Mucosa of descending colon (tissue), 3 donors: ENCODE data around the gene PCDHA4. TPM values are rescaled to one million over a fixed set of nuclear protein-coding genes. Genes with fewer than 3 reads are reported as not detected.
"Not testable (repeated sequence)": the region's sequence is repeated elsewhere in the genome, so short reads cannot be mapped to it uniquely, and the experiment has no call there.

Experiments used
- ATAC-seq: fragments of 200-7000 bp; cut with Tn5 transposase; one replicate; pipeline ENCODE4 v1.9.1; 2020; ENCODE audit warnings: mild to moderate bottlenecking, moderate library complexity
- DNase-seq, 3 donors: peaks; one replicate each; pipeline ENCODE4 v3.0.0-alpha.2; 2020
- H3K36me3 ChIP-seq: fragments of 200-600 bp; one replicate; pipeline ENCODE4 v1.8.0; 2021; ENCODE audit warnings: low read depth, mild to moderate bottlenecking
- H3K4me1 ChIP-seq: fragments of 200-600 bp; one replicate; pipeline ENCODE4 v1.8.0; 2021; ENCODE audit warnings: low read depth, mild to moderate bottlenecking
- H3K4me3 ChIP-seq: fragments of 200-600 bp; one replicate; pipeline ENCODE4 v1.8.0; 2021; ENCODE audit warnings: mild to moderate bottlenecking
- H3K9me3 ChIP-seq: fragments of 200-600 bp; one replicate; pipeline ENCODE4 v1.8.0; 2021; ENCODE audit warnings: mild to moderate bottlenecking
- intact Hi-C, 2 donors: fragments of 100-400 bp; cut with DNase I in 1 of 2; cut with micrococcal nuclease in 1 of 2; formaldehyde crosslinking; loops; one replicate each; pipeline versions ENCODE4 v1.11.0 to v1.11.1; 2022; cut with DNase I, micrococcal nuclease
- long read RNA-seq, 2 donors: library from polyadenylated mRNA; unstranded; transcript quantifications; one replicate each; pipeline ENCODE4 v2.0.0, GENCODE V29; 2019 to 2021
- total RNA-seq, 3 donors: library from RNA; stranded (reverse); fragmentation: NEBNext Ultra II Directional in 2 of 3; extraction: Animal tissue kit (Norgen Biotek cat#: 25700) in 2 of 3; gene quantifications; one replicate each; pipeline versions ENCODE4 v1.2.1 to v1.2.4, GENCODE V29; 2021 to 2023
- TF ChIP-seq, protein P1 (sequence below): fragments of 200-600 bp; IDR thresholded peaks from one replicate; pipeline ENCODE4 v1.8.0; 2022; ENCODE audit warnings: antibody characterized with exemption, mild to moderate bottlenecking
- donor health status: DM: no; HTN: no; CAD: no; lungs with moderate emphysema.
- donor health status: DM: no; HTN: no; CAD: no.
- donor health status: DM: no; HTN: yes; CAD: no.

PCDHA4 gene
- under 1 TPM; 0.24 to 0.93 (median 0.85) TPM for total RNA-seq
- long read RNA-seq, donor 1, result 0 reads
- long read RNA-seq, donor 2, result 0 reads

DNA sequence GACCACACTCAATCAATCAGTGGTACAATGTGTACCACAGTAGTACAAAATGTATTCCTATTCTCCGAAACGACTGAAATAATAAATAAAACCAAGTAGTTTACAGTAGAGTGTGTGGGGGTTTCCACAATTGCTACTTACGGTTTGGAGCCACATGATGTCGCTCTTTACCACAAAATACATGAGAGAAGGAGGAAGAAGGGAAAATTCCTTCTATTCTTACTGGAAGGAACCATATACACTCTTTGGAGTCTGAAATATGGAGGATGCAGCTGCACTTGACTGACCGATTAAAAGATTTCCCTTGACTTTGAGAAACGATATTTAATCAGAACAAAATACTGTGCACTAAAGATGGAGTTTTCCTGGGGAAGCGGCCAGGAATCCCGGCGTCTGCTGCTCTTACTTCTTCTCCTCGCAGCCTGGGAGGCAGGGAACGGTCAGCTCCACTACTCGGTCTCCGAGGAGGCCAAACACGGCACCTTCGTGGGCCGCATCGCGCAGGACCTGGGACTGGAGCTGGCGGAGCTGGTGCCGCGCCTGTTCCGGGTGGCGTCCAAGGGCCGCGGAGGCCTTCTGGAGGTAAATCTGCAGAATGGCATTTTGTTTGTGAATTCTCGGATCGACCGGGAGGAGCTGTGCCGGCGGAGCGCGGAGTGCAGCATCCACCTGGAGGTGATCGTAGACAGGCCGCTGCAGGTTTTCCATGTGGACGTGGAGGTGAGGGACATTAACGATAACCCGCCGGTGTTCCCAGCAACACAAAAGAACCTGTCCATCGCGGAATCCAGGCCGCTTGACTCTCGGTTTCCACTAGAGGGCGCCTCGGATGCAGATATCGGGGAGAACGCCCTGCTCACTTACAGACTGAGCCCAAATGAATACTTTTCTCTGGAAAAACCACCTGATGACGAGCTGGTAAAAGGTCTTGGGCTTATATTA lies at the start of gene PCDHA4:
Gene PCDHA4, plus strand, starts transcription at position 235 of the 942 bp plus-strand sequence.
- Histone ChIP-seq H3K4me1 (no peaks in the 10 kb centered on the region), H3K36me3 (no peaks in the 10 kb centered on the region), H3K9me3 (peaks cover 54% of the 10 kb centered on the region), H3K4me3 (no peak within 1 kb of the TSS)
- ATAC-seq, result peak; percentile 56
- intact Hi-C loops, result no loop called here
- peak; percentile 27 to 45 (median 31) for DNase-seq
- TF ChIP-seq, protein P1, sequence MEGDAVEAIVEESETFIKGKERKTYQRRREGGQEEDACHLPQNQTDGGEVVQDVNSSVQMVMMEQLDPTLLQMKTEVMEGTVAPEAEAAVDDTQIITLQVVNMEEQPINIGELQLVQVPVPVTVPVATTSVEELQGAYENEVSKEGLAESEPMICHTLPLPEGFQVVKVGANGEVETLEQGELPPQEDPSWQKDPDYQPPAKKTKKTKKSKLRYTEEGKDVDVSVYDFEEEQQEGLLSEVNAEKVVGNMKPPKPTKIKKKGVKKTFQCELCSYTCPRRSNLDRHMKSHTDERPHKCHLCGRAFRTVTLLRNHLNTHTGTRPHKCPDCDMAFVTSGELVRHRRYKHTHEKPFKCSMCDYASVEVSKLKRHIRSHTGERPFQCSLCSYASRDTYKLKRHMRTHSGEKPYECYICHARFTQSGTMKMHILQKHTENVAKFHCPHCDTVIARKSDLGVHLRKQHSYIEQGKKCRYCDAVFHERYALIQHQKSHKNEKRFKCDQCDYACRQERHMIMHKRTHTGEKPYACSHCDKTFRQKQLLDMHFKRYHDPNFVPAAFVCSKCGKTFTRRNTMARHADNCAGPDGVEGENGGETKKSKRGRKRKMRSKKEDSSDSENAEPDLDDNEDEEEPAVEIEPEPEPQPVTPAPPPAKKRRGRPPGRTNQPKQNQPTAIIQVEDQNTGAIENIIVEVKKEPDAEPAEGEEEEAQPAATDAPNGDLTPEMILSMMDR, result no peak

DNA sequence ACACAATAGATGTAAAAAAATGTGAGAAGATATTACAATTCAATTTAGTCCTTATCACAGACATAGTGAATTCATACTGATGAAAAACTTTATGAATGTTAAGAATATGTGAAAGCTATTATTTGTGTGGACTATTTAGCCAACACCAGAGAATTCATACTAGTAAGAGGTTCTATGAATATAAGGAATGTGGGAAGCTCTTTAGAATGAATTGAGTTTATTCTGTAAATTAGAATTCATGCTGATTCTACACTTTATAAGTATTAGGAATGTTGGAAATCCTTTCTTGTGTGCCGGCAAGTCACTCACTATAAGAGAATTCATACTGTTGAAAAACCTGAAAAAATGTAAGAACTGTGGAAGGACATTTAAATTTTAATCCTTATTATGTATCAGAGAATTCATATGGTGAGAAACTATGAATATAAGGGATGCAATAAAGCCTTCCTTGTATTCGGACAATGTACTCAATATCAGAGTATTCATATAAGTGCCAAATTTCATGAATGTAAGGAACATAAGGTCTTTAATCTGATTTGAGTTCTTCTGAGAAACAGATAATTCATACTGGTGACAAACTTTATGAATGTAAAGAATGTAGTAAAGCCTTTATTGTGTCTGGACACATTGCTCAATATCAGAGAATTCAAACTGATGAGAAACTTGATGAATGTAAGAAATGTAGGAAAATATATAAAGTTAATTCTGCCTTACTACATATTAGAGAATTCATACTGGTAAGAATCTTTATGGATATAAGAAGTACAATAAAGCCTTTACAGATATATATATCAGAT lies 42.5 kb upstream of the PCDHA4 start:
- TF ChIP-seq, protein P1, result no peak
- no peaks in the 10 kb centered on the region for H3K4me1 ChIP-seq
- no peak for DNase-seq
- intact Hi-C loops, result no loop called here
- H3K9me3 ChIP-seq, result peaks cover 95% of the 10 kb centered on the region
- H3K4me3 ChIP-seq, result no peak overlapping the region
- no peaks in the 10 kb centered on the region for H3K36me3 ChIP-seq
- no peak for ATAC-seq

DNA sequence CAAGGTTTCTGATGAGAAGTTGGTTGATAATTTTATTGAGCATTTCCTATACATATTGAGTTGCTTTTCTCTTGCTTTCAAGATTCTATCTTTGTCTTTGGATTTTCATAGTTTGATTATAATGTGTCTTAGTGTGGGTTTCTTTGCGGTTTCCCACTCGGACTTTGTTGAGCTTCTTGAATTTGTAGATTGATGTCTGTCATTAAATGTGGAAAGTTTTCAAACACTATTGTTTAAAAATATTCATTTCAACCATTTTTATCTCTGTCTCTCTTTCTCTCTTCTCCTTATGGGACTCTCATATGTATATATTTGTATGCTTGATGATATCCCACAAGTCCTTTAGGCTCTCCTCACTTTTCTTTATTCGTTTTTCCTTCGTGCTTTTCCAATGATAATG lies 39.4 kb upstream of the PCDHA4 start:
- TF ChIP-seq, protein P1, result no peak
- DNase-seq (no peak), ATAC-seq (no peak)
- no peaks in the 10 kb centered on the region for H3K36me3 ChIP-seq
- intact Hi-C loops, result no loop called here
- no peaks in the 10 kb centered on the region for H3K4me1 ChIP-seq
- peaks cover 95% of the 10 kb centered on the region for H3K9me3 ChIP-seq
- H3K4me3 ChIP-seq, result no peak overlapping the region

DNA sequence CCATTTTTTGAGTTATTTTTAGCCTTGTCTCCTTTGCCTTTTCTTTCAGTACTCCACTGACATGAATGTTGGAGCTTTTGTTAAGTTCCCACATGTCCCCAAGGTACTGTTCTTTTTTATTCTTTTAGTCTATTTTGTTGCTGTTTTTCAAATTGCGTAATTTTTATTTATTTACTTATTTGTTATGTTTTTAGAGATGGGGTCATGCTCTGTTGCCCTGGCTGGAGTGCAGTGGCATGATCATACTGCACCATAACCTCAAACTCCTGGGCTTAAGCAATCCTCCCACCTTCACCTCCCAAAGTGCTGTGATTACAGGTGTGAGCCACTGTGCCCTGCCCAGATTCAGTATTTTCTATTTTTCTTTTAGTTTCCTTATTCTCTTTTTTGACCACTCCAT lies 26.4 kb upstream of the PCDHA4 start:
- ATAC-seq (no peak), DNase-seq (no peak)
- intact Hi-C loops, result no loop called here
- H3K9me3 ChIP-seq, result peaks cover 69% of the 10 kb centered on the region
- no peak overlapping the region for H3K4me3 ChIP-seq
- TF ChIP-seq, protein P1, result no peak
- H3K36me3 ChIP-seq, result no peaks in the 10 kb centered on the region
- no peaks in the 10 kb centered on the region for H3K4me1 ChIP-seq

DNA sequence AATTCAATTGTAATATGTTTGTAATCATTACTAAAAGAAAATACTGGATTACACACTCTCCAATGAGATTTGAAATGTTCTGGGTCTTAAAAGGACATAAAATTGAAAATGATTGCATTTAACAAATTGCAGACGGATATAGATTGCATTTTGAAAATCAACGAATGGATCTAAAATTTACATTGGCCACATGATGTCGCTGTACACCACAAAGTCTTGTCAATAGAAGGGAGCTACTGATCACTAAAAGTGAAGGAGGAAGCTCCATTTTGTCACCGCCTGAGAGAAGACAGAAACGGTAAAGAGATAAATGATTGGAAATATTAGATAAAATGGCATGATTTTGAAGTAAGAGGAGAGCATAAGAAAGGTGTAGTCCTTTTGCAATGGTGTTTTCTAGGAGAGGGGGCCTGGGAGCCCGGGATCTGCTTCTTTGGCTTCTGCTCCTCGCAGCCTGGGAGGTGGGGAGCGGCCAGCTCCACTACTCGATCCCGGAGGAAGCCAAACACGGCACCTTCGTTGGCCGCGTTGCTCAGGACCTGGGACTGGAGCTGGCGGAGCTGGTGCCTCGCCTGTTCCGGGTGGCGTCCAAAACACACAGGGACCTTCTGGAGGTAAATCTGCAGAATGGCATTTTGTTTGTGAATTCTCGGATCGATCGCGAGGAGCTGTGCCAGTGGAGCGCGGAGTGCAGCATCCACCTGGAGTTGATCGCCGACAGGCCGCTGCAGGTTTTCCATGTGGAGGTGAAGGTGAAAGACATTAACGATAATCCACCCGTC lies 20.8 kb upstream of the PCDHA4 start, which contains the start of gene PCDHA1:
Gene PCDHA1, plus strand, starts transcription at position 236 of the 782 bp plus-strand sequence.
- TF ChIP-seq, protein P1, result no peak
- intact Hi-C loops, result no loop called here
- no peak within 1 kb of the TSS for H3K4me3 ChIP-seq
- ATAC-seq, result no peak
- H3K9me3 ChIP-seq, result peaks cover 71% of the 10 kb centered on the region
- H3K36me3 ChIP-seq, result no peaks in the 10 kb centered on the region
- no peaks in the 10 kb centered on the region for H3K4me1 ChIP-seq
- DNase-seq, result no peak

DNA sequence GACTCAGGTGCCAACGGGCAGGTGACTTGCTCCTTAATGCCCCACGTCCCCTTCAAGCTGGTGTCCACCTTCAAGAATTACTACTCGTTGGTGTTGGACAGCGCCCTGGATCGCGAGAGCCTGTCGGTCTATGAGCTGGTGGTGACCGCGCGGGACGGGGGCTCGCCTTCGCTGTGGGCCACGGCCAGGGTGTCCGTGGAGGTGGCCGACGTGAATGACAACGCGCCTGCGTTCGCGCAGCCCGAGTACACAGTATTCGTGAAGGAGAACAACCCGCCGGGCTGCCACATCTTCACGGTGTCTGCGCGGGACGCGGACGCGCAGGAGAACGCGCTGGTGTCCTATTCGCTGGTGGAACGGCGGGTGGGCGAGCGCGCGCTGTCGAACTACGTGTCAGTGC lies 19.4 kb upstream of the PCDHA4 start:
- H3K9me3 ChIP-seq, result peaks cover 59% of the 10 kb centered on the region
- H3K4me1 ChIP-seq, H3K4me3 ChIP-seq, H3K36me3 ChIP-seq, ATAC-seq, intact Hi-C loops, DNase-seq: not testable (repeated sequence)

DNA sequence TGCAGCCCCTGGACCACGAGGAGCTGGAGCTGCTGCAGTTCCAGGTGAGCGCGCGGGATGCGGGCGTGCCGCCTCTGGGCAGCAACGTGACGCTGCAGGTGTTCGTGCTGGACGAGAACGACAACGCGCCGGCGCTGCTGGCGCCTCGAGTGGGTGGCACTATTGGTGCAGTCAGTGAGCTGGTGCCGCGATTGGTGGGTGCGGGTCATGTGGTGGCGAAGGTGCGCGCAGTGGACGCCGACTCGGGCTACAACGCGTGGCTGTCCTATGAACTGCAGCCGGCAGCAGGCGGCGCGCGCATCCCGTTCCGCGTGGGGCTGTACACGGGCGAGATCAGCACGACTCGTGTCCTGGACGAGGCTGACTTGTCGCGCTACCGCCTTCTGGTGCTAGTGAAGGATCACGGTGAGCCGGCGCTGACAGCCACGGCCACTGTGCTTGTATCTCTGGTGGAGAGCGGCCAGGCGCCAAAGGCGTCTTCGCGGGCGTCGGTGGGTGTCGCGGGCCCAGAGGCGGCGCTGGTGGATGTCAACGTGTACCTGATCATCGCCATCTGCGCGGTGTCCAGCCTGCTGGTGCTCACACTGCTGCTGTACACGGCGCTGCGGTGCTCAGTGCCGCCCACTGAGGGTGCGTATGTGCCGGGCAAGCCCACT lies 18.9 kb upstream of the PCDHA4 start:
- ATAC-seq, intact Hi-C loops: not testable (repeated sequence)

More for the DNA sequence above, 18.9 kb upstream of the PCDHA4 start:
- not testable (repeated sequence) for H3K36me3 ChIP-seq, DNase-seq, H3K4me1 ChIP-seq, H3K4me3 ChIP-seq
- H3K9me3 ChIP-seq, result peaks cover 58% of the 10 kb centered on the region
